Mucosa of descending colon (tissue), 3 donors: ENCODE measurements around the gene CPO. TPM values are rescaled to one million over a fixed set of nuclear protein-coding genes. Genes with fewer than 3 reads are reported as not detected.

Source experiments
- ATAC-seq: fragments of 200-7000 bp; cut with Tn5 transposase; one replicate; pipeline ENCODE4 v1.9.1; 2020; ENCODE audit warnings: mild to moderate bottlenecking, moderate library complexity
- DNase-seq, 3 donors: peaks; one replicate each; pipeline ENCODE4 v3.0.0-alpha.2; 2020
- H3K36me3 ChIP-seq: fragments of 200-600 bp; one replicate; pipeline ENCODE4 v1.8.0; 2021; ENCODE audit warnings: low read depth, mild to moderate bottlenecking
- H3K4me1 ChIP-seq: fragments of 200-600 bp; one replicate; pipeline ENCODE4 v1.8.0; 2021; ENCODE audit warnings: low read depth, mild to moderate bottlenecking
- H3K4me3 ChIP-seq: fragments of 200-600 bp; one replicate; pipeline ENCODE4 v1.8.0; 2021; ENCODE audit warnings: mild to moderate bottlenecking
- H3K9me3 ChIP-seq: fragments of 200-600 bp; one replicate; pipeline ENCODE4 v1.8.0; 2021; ENCODE audit warnings: mild to moderate bottlenecking
- intact Hi-C, 2 donors: fragments of 100-400 bp; cut with DNase I in 1 of 2; cut with micrococcal nuclease in 1 of 2; formaldehyde crosslinking; loops; one replicate each; pipeline versions ENCODE4 v1.11.0 to v1.11.1; 2022; cut with DNase I, micrococcal nuclease
- total RNA-seq, 3 donors: library from RNA; stranded (reverse); fragmentation: NEBNext Ultra II Directional in 2 of 3; extraction: Animal tissue kit (Norgen Biotek cat#: 25700) in 2 of 3; gene quantifications; one replicate each; pipeline versions ENCODE4 v1.2.1 to v1.2.4, GENCODE V29; 2021 to 2023
- TF ChIP-seq, protein P1 (sequence below): fragments of 200-600 bp; IDR thresholded peaks from one replicate; pipeline ENCODE4 v1.8.0; 2022; ENCODE audit warnings: antibody characterized with exemption, mild to moderate bottlenecking
- donor health status: DM: no; HTN: no; CAD: no; lungs with moderate emphysema.
- donor health status: DM: no; HTN: no; CAD: no.
- donor health status: DM: no; HTN: yes; CAD: no.

The CPO gene
- total RNA-seq, 3 donors from 2014 or later = 0.32 to 0.73 TPM; not detected in 1

DNA sequence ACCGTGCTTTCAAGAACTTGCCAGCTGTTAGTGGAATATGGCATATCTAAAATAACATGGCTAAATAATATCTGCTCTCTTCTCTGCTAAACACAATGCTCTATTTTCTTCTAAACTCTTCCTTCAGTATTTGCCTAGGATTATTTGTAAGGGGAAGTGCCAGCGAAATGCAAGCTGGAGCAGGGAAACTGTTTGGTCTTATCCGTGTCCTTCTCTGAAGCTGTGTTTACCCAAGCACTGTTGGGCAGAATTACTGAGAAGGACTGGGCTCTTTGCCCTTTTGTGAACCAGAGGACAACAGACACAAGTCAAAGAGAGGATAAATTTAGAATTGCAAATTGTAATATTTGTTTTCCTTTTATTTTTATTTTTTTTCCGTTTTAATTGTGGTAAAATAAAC, 23.6 kb downstream of the CPO start:
- Histone ChIP-seq H3K4me3 (no peak overlapping the region), H3K9me3 (no peaks in the 10 kb centered on the region), H3K36me3 (no peaks in the 10 kb centered on the region), H3K4me1 (no peaks in the 10 kb centered on the region)
- intact Hi-C loops = no loop called here
- ATAC-seq (no peak), DNase-seq (no peak)
- TF ChIP-seq, protein P1, sequence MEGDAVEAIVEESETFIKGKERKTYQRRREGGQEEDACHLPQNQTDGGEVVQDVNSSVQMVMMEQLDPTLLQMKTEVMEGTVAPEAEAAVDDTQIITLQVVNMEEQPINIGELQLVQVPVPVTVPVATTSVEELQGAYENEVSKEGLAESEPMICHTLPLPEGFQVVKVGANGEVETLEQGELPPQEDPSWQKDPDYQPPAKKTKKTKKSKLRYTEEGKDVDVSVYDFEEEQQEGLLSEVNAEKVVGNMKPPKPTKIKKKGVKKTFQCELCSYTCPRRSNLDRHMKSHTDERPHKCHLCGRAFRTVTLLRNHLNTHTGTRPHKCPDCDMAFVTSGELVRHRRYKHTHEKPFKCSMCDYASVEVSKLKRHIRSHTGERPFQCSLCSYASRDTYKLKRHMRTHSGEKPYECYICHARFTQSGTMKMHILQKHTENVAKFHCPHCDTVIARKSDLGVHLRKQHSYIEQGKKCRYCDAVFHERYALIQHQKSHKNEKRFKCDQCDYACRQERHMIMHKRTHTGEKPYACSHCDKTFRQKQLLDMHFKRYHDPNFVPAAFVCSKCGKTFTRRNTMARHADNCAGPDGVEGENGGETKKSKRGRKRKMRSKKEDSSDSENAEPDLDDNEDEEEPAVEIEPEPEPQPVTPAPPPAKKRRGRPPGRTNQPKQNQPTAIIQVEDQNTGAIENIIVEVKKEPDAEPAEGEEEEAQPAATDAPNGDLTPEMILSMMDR = no peak

DNA sequence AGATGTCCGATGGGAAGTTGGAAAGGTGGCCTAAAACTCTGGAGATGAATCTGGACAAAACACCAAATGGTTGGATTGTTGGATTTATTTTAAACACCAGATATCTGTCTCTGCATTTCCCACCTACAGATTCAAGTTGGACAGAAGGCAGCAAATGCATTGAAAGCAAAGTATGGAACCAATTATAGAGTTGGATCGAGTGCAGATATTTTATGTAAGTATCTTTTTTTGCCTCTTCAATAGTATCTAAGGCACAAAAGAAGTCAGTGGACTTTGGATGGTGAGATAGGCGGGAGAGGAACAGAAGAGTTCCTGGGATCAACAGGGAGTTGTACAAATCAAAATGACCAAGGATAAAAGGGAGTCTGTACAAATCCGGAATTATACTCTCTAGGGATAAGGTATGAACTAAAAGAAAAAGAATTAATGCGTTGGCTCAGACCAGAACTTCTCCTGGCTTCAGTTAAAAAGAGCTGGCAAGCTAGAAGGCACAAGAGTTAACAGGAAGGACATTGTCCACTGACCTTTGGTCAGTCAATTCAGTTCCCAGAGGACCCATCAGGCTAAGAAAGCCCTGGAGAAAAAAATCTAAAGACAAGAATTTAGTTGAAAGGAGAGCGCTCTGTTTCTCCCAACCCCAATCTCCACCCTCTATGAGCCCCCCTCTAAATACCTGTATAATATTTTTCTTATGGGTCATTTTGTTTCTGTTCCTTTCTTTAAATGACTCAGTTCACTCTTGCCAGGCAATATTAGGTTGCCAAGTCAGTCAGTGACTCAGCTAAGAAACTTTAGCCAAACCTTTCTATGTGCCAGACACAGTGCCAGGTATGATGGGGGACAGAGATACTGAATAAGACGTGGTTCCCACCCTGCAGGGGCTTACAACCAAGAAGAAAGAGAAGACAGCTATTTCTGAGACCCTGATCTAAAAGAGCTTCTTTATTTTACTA, 29.1 kb downstream of the CPO start:
- Histone ChIP-seq H3K4me3 (no peak overlapping the region), H3K9me3 (no peaks in the 10 kb centered on the region), H3K4me1 (no peaks in the 10 kb centered on the region), H3K36me3 (no peaks in the 10 kb centered on the region)
- TF ChIP-seq, protein P1 = no peak
- intact Hi-C loops = no loop called here
- ATAC-seq = no peak
- DNase-seq = no peak

DNA sequence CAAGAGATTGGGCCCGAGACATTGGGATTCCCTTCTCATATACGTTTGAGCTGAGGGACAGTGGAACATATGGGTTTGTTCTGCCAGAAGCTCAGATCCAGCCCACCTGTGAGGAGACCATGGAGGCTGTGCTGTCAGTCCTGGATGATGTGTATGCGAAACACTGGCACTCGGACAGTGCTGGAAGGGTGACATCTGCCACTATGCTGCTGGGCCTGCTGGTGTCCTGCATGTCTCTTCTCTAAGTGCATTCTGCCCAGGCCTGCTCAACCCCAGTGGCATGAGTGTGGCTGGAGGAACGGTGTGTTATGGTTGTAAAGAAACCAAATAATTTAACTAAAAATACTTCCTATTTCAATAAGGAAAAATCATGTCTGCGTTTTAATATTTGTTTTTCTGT, 29.9 kb downstream of the CPO start:
- DNase-seq (no peak), ATAC-seq (no peak)
- Histone ChIP-seq H3K36me3 (no peaks in the 10 kb centered on the region), H3K4me3 (no peak overlapping the region), H3K9me3 (no peaks in the 10 kb centered on the region), H3K4me1 (no peaks in the 10 kb centered on the region)
- intact Hi-C loops = no loop called here
- TF ChIP-seq, protein P1 = no peak

DNA sequence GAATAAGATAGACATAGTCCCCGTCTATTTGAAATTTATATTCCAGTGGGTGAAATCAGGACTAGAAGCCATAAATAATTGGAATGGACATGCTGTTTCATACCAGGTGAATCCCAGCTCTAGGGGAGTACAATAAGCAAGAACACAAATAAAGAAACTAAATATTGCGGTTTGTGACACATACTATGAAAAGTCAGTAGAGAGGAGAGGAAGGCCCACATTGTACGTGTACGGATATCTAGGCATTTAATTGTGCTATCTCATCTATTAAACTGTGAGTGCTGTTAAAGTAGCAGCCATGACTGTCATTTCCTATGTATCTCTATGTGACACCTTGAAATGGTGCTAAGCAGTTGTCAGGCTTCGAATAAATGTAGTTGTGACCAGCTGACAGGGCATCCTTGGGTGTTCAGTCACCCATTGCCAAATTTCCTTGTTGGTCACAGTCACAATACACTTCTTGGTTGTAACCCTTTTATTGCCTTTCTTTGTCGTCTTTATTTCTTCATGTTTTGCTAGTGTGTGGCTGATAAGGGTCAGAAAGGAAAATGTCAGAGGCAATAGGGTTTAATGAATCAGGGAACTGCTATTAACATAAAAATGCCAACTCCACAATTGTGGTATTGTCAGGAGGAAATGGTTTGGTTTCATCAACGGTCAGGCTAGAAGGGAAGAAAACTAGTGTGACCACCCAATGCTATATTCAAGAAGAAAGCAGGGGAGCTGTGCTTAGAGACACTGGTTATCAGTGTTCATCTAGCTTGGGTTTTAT, 31.5 kb downstream of the CPO start:
- ATAC-seq (no peak), DNase-seq (no peak)
- TF ChIP-seq, protein P1 = no peak
- intact Hi-C loops = no loop called here
- no peaks in the 10 kb centered on the region for H3K9me3 ChIP-seq
- no peaks in the 10 kb centered on the region for H3K36me3 ChIP-seq
- H3K4me3 ChIP-seq = no peak overlapping the region
- no peaks in the 10 kb centered on the region for H3K4me1 ChIP-seq

DNA sequence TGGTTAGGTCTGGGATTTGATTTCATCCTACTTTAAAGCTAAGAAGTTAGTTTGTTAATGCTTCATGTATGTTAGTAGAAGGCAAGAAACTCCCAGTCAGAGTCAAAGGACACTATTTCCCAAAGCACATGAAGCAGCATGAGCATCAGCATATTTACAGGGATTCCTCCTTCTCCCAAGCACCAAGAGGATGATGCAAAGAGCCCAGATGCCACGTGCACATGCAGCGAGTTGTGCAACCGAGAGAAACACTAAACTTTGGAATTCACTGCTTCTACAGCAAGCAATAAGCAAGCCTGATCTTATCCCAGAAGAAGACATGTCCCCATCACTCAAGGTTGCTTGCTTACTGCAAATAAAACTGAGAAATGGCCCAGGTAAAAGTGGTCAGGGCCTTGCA, 32.5 kb downstream of the CPO start:
- no peaks in the 10 kb centered on the region for H3K4me1 ChIP-seq
- no peaks in the 10 kb centered on the region for H3K36me3 ChIP-seq
- H3K9me3 ChIP-seq = no peaks in the 10 kb centered on the region
- TF ChIP-seq, protein P1 = no peak
- ATAC-seq (no peak), DNase-seq (peak in 2 of 3 donors; percentile 21 to 26)
- intact Hi-C loops = no loop called here
- H3K4me3 ChIP-seq = no peak overlapping the region
